ENCODE data around the gene MYO19. TPM values are rescaled to one million over a fixed set of nuclear protein-coding genes. Genes with fewer than 3 reads are reported as not detected.

Gene MYO19
- total RNA-seq, 1 experiment from 2014 or later: 167 TPM

GRCh38 chr17:36463916-36464764 is 70.5 kb downstream of the MYO19 start:
- peak overlapping the region; percentile 35; the same call in 1 of the 2 replicates for H3K4me2 ChIP-seq (ENCODE audit: low read length)
- ChIA-PET POLR2A (no interaction called here), RAD21 (ENCODE audit: low non-redundant PET in 1 of 2, low total read pairs in 2 of 2, uncharacterized antibody in 2 of 2, unreplicated experiment in 2 of 2) (no interaction called here), CTCF (no interaction called here)
- ATAC-seq (peak; percentile 100), DNase-seq (ENCODE audit: low read depth, low spot score) (peak; percentile 47)
- H2AFZ ChIP-seq (ENCODE audit: low read depth, low read length, poor library complexity, severe bottlenecking): no peak overlapping the region
- H3K27ac ChIP-seq (ENCODE audit: low read depth, low read length): no peak overlapping the region
- H3K9me3 ChIP-seq (ENCODE audit: control insufficient read depth in 1 of 2, insufficient read depth in 1 of 2, low read depth in 1 of 2, low read length in 2 of 2): no peaks in the 10 kb centered on the region
- peaks cover 0 to 4% of the 10 kb centered on the region in 2 experiments; a peak in 2 of 4 replicates for H3K4me1 ChIP-seq (ENCODE audit: control insufficient read depth in 1 of 2, insufficient read depth in 2 of 2, low read length in 2 of 2)
- H3K36me3 ChIP-seq (ENCODE audit: control insufficient read depth in 1 of 2, insufficient read depth in 2 of 2, low read length in 2 of 2): no peaks in the 10 kb centered on the region
- intact Hi-C loops (cut with micrococcal nuclease): no loop called here
- no peak overlapping the region for H3K4me3 ChIP-seq (replicated peaks in 1 of 2; ENCODE audit: low read depth in 1 of 2, low read length in 2 of 2)
- no peaks in the 10 kb centered on the region for H3K9me2 ChIP-seq (ENCODE audit: insufficient read depth)
- no peaks in the 10 kb centered on the region for H4K20me1 ChIP-seq (ENCODE audit: insufficient read depth)
- TF ChIP-seq ZBTB33 (IDR thresholded peaks at IDR 0.05; ENCODE audit: extremely low read depth, insufficient replicate concordance, low read length) (no peak), EGR1 (IDR thresholded peaks at IDR 0.05; ENCODE audit: low read depth) (no peak), ATF3 (IDR thresholded peaks at IDR 0.05) (no peak), CEBPB (IDR thresholded peaks at IDR 0.05; ENCODE audit: low read depth) (no peak), EZH2 (IDR thresholded peaks at IDR 0.05) (no peak), ZFX (IDR thresholded peaks at IDR 0.05) (no peak), REST (IDR thresholded peaks at IDR 0.05; ENCODE audit: low read depth) (peak; percentile 94), MAX (IDR thresholded peaks at IDR 0.05) (peak; percentile 47; the same call in 1 of the 2 replicates), FOSL1 (IDR thresholded peaks at IDR 0.05; ENCODE audit: low read depth) (no peak), POLR2AphosphoS5 (IDR thresholded peaks at IDR 0.05; ENCODE audit: low read depth, low read length) (no peak), JUND (IDR thresholded peaks at IDR 0.05) (no peak)
- H3K27me3 ChIP-seq (ENCODE audit: insufficient read depth, low read length): peaks cover 46% of the 10 kb centered on the region
- H3K9ac ChIP-seq (ENCODE audit: low read length): no peak overlapping the region
- no peaks in the 10 kb centered on the region for H3K79me2 ChIP-seq (ENCODE audit: insufficient read depth, low read length)
- no TSS peak for BruUV-seq (replicated peaks)

Measured in HCT116 (cell line).